H1 (cell line): ENCODE measurements around the gene SEMA3G. TPM values are rescaled to one million over a fixed set of nuclear protein-coding genes. Genes with fewer than 3 reads are reported as not detected.

Experiments used
- BACH1 ChIP-seq: IDR thresholded peaks from 2 replicates; pipeline ENCODE4 v1.6.1; 2012; ENCODE audit warnings: low read length, improper control_type of control experiment
- CHD1 ChIP-seq: IDR thresholded peaks from 2 replicates; pipeline ENCODE4 v1.6.1; 2012; ENCODE audit warnings: low read depth, low read length, improper control_type of control experiment
- EZH2 ChIP-seq: fragments of 200-600 bp; sonication (generic); IDR thresholded peaks from 2 replicates; pipeline ENCODE4 v1.7.1; 2012; ENCODE audit warnings: low read depth, mild to moderate bottlenecking, moderate library complexity, low read length, inconsistent platforms; ENCODE audit not compliant: severe bottlenecking
- JUND ChIP-seq: IDR thresholded peaks from 2 replicates; pipeline ENCODE4 v1.6.1; 2011; ENCODE audit warnings: mild to moderate bottlenecking, improper control_type of control experiment, low read length
- KDM5A ChIP-seq: fragments of 200-600 bp; IDR thresholded peaks from 2 replicates; pipeline ENCODE4 v1.7.1; 2012; ENCODE audit warnings: mild to moderate bottlenecking, low read length, inconsistent platforms, mixed read lengths
- SIN3A ChIP-seq, 2 experiments: IDR thresholded peaks in 1 of 2; conservative IDR thresholded peaks in 1 of 2; 2 replicates each; pipeline ENCODE4 v1.6.1; 2011 to 2012; ENCODE audit warnings: low read length in 2 of 2, improper control_type of control experiment in 1 of 2, low read depth in 1 of 2, mild to moderate bottlenecking in 1 of 2
- polyA plus RNA-seq, 7 experiments: library from polyadenylated mRNA; depleted of rRNA in 3 of 7; stranded (reverse) in 5 of 7; unstranded in 2 of 7; fragments of >200 nt in 5 of 7; fragments of 200-250 nt in 2 of 7; gene quantifications; 1 replicate in 5 of 7; 2 replicates in 1 of 7; 4 replicates in 1 of 7; pipeline versions ENCODE4 v1.2.1 to v1.2.3, GENCODE V29; 2011 to 2013; ENCODE audit warnings: missing spikeins in 2 of 7, mixed read lengths in 2 of 7
- total RNA-seq: library from RNA; stranded (reverse); fragmentation: NEBNext Ultra II Directional; extraction: Animal tissue kit (Norgen Biotek cat#: 25700); gene quantifications from 2 replicates; pipeline ENCODE4 v1.2.1, GENCODE V29; 2021

SEMA3G gene
- total and polyA plus RNA-seq, 2 of the 8 experiments (the other 6 are each of a cell fraction or from before 2014, with no cell fraction given): 0.95 to 1.5 TPM

DNA sequence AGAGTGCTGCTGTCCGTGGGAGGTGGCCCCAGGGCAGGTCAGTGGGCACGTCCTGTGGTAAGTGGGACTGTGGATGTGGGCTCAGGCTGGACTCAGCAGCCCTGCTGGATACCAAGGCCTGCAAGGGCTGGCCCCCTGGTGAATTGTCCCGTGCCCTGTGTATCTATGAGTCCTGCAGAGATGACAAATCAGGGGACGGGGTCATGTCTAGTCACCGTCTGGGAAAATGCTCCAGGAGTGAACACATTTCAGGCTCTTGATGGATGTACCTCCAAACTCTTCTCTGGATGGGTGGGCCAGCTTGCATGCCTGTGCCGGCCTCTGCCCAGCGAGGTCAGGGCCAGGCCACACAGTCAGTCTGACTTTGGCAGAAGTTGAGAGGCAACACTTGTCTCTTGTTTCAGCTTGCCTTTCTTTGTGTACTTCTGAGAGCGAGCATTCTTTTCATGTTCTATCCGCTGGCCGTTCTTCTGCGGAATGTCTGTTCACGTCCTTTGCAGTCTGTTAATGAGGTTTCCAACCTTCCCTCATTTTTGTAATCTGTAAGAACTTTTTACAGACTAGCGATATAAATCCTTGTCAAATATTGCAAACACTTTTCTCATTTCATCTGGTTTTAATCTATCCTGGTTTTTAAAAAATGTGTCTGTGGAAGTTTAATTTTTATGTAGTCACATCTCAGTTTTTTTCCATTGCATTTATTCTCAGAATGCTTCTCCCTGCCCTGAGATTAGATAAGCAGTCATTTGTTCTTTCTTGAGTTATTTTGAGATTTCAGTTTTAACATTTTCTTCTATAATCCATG, 38.9 kb upstream of the SEMA3G start (continued):
- TF ChIP-seq CHD1 (no peak), EZH2 (no peak), JUND (no peak), BACH1 (no peak), KDM5A (no peak), SIN3A (conservative IDR thresholded peaks at IDR 0.05 in 1 of 2, IDR thresholded peaks at IDR 0.05 in 1 of 2; ENCODE audit: low read depth in 1 of 2, low read length in 2 of 2) (no peak)
